Activated CD4-positive, CD25-positive, alpha-beta regulatory T cell (primary cell): ENCODE results near the gene TAGLN.

Source experiments
- DNase-seq, 4 experiments: peaks; one replicate each; lab custom pipeline; 2025; lab: John Stamatoyannopoulos, UW

TAGLN gene

GRCh38 chr11:117214404-117215110 is 15.4 kb downstream of the TAGLN start:
- DNase-seq = no peak

DNA sequence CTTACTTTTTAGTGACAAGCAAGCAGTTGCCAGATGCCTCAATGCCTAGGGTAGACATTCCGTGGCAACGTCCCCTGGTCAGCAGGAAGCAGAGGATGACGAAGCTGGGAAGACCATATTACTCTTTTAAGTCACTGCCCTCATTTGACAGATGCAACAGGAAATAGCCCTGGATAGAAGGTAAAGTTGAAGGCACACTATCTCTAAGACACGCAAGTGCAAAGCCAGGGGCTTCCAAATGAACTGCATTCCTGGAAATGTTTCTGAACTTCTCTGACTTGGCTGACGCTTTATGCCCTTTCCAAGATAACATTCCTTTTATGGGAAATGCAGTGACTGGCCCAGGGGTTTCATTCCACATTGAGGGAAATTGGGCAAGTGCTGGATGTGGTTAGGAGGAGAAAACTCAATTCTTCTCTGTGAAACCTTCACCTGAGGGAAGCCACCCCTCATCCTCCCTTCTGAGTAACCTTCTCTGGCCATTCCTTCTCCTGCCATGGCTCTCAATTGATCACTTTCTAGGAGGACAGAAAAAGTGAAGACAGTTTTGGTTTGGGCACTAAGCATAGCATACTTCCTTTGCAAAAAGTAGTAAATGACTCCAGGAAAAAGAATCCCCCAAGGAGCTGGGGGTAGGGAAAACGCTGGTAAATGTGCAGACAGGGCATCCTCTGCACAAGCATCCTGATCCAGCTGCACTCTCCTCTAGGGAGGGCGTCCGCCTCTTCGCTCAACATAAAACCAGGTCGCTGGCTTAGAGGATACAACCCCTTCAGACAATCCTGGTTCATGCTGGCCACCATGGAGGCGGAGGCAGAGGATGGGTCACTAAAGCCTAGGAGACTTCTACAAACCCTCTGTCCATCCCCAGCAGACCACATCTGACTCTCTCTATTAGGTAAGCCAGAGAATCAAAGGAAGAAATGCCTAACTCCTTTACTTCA is 18.2 kb downstream of the TAGLN start:
- no peak for DNase-seq

GRCh38 chr11:117218133-117218915 is 19.2 kb downstream of the TAGLN start:
- DNase-seq = no peak

- DNase-seq = no peak
Observed at GRCh38 chr11:117219001-117219400, 19.8 kb downstream of the TAGLN start.

DNA sequence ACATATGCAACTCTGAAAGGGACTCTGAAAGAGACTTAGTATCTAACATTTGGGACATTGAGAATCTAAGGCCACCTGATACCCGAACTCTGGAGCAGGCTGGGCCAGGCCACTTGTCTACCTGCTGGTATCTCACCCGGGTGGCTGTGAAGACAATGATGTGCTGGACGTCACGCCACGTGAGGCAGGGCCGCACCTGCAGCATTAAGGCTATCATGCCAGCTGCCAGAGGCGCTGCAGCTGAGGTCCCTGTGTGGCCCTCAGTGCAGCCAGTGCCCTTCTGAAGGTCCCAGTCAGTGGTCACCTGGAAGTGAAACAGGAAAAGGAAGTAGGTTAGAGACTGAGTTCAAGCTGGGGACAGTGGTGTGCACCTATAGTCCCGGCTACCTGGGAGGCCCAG is 20.3 kb downstream of the TAGLN start:
- no peak for DNase-seq

DNA sequence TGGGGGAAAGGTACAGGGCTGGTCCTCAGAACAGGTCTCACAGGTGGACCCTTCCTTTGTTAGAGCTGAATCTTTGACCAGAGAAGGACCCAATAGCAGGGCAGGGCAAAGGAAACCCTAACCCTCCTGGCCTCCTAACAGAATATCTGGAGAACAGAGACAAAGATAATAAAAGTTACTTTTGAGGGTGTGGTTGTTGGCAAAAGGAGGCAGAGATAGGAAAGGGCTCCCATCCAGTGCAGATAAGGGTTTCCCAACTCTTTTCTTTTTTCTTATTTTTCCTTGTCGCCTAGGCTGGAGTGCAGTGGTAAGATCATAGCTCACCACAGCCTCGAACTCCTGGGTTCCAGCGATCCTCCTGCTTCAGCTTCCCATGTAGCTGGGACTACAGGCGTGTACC is 20.8 kb downstream of the TAGLN start:
- no peak for DNase-seq

- DNase-seq = no peak
Observed at GRCh38 chr11:117220568-117220967, 21.4 kb downstream of the TAGLN start.

GRCh38 chr11:117220999-117221774 is 22.0 kb downstream of the TAGLN start:
- DNase-seq = no peak

DNA sequence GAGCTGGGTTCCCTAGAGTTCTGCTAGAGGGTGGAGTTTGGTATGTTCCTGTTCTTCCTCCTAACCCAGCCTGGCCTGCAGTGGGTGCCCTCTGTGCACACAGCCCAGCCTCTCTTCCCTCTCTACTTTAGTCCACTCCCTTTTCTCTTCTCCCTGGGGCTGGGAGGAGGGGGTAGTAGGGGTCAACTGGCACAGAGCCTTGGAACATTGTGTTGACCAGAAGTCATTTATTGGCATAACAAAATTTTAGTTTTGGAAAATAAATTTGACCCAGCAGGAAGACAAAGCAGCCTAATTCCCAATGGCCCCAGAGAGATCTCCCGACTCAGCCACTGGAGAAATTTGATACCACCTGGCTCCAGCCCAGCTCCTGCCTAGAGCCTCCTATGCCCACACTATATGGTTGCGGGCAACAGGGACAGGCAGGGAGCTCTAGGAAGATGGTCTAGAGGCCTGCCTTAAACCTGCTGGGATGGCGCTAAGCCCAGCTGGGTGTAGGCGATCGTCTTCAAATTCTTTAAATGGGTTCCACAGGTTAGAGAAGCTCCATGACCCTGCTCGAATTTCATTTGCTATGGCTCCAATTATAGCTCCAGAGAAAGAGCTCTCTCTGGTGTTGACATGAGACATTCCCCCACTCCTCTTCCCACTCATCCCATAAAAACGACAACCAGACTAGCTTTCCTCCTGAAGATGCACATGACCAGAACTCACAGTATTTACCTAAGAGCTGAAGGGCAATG is 22.8 kb downstream of the TAGLN start:
- DNase-seq = no peak

DNA sequence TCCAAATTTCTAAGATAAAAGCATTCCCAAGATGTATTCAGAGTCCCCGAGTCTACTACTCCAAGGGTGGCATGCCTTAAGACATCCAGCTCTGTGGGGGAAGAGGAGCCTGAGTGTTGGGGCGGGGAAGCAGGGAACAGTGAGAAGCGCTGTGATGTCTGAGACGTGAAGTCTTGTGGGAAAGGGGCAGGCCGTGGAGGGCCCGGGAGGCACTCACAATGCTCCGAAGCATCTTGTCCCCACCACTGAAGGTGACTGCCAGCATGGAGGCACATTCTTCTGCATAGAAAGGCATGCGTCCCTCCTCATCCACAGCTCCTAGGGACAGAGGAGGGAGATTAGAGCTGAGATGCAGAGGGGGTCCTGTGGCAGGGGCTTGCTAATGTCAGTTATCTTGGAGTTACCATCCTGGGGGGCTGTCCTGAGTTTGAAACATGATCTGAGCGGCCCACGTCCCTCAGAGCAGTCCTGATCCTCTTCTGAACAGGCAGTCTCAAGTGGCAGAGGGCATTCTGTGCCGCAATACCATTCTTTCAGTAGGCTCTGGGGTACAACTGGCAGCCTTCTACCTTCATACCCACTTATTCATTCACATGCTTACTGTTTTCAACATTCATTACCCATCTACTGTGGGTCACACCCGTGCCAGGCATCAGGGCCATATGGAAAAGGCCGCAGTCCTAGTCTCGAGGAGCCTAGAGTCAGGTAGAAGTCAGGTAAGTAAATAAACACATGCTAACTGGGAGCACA is 24.0 kb downstream of the TAGLN start:
- no peak for DNase-seq

DNA sequence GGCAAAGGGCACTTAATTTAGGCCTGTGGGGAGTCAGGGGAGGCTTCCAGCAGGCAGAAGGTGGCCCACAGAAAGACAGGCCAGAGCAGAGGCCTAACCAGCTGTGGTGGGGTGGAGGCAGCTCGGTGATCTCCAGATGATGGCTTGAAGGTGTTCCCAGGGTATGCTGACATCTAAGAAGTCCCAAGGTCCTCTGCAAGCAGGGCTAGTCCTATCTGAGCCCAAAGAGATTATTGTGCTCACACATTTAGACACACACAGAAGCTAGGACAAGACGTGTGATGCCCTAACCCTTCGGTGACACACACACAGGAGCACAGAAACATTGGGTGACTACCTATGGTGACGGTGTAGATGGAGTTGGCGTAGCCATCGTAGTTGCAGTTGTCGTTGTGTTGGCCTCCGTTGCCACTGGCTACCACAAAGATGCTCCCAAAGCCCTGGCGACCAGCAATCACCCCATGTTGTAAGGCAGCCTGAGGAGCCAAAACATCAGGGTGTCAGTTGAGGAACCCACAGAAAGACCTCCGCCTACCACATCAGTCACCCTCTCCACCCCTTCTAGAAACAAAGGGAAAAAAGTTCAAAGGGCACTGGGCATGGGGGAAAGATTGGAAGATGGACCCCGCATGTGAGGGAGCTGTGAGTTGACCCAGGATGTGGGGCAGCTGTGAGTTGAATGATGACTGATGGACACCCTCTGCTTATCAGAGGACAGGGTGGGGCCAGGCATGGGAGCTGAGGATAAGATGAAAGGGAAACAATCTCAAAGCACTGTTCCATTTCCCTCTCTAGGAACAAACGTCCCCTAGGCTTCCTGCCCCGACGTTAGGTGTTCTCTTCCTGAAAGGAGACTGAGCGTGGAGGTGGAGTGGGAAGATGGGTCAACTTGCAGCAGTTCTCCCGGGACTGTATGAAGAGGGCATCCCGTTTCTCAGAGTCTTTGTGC is 24.8 kb downstream of the TAGLN start:
- no peak for DNase-seq

GRCh38 chr11:117225553-117226170 is 26.5 kb downstream of the TAGLN start:
- no peak for DNase-seq

- no peak for DNase-seq
Observed at GRCh38 chr11:117226388-117227385, 27.5 kb downstream of the TAGLN start.

DNA sequence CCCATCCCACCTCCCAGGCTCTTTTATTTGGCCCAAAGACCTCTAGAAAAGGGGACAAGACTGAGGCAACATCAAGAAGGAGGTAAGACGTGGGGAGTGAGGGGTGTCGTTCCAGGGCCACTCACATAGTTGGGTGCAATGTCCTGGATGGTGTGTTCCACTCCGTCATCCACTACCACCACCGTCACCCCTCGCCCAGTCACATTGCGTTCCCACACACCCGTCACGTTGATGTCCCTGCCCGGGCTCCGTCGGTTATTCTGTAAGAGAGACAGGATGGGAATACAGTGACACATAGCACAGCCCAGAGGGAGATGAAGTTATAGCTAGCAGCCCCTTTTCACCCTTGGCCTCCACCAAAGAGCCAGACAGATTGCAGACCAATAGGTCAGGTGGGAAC is 28.9 kb downstream of the TAGLN start:
- no peak for DNase-seq

DNA sequence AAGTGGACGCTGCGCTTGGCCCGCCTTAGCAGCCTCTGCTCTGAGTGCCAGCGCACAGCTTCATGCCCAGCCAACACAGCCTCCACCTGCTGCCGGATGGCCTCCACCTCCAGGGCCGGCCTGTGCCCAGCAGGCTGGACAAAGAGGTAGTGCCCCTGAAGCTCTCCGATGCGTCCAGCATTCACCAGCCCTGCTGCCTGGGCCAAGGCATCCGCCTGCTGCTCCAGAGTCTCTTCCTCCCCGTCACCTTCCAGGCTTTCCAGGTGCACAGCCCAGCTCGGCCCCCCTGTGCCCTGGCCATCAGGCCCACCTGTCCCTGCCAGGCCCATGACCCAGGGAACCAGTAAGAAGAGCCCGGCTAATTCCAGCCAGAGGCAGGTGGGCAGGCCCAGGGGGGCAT is 30.2 kb downstream of the TAGLN start:
- DNase-seq = no peak

DNA sequence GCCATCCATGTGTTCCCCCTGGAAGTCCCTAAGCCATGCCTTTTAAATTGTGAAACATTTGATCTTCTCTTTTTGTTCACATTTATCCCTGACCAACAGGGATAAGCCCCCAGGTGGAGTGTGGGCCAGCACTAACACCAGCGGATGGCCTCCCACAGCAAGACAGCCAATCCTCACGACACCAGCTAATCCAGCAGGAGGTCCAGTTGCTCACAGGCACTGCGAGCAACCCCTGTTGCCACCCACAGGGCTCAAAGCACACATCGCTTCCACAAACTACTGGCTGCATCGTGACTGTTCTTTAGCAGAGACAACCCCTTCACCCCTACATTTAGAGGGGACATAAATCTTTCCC is 30.7 kb downstream of the TAGLN start:
- DNase-seq = no peak

- DNase-seq = peak in 2 of 4 experiments; percentile 9 to 17
Observed at GRCh38 chr11:117230286-117230961, 31.3 kb downstream of the TAGLN start.
